GM19395 (cell line): ENCODE measurements around the gene CDH16.
"Not testable (repeated sequence)": the region's sequence is repeated elsewhere in the genome, so short reads cannot be mapped to it uniquely, and the experiment has no call there.

Experiments used
- ATAC-seq: cut with Tn5 transposase; IDR thresholded peaks from one replicate; pipeline ENCODE4 v1.9.1; 2021; ENCODE audit warnings: mild to moderate bottlenecking, moderate library complexity; ENCODE audit not compliant: unreplicated experiment

The CDH16 gene

GRCh38 chr16:66878067-66878466, 40.6 kb downstream of the CDH16 start:
- no peak for ATAC-seq

- ATAC-seq: no peak
Observed at GRCh38 chr16:66874079-66874775, 44.5 kb downstream of the CDH16 start.

GRCh38 chr16:66873685-66874055, 45.0 kb downstream of the CDH16 start:
- no peak for ATAC-seq

- ATAC-seq: peak; percentile 74
Observed at GRCh38 chr16:66872943-66873684, 45.6 kb downstream of the CDH16 start.

- ATAC-seq: no peak
Observed at GRCh38 chr16:66872559-66872942, 46.1 kb downstream of the CDH16 start.

- ATAC-seq: no peak
Observed at GRCh38 chr16:66871840-66872239, 46.8 kb downstream of the CDH16 start.

- ATAC-seq: not testable (repeated sequence)
Observed at GRCh38 chr16:66871363-66871762, 47.3 kb downstream of the CDH16 start.

- ATAC-seq: no peak
Observed at GRCh38 chr16:66869424-66869823, 49.3 kb downstream of the CDH16 start.

- no peak for ATAC-seq
Observed at GRCh38 chr16:66863707-66864106, 55.0 kb downstream of the CDH16 start.

GRCh38 chr16:66862023-66862520, 56.6 kb downstream of the CDH16 start:
- no peak for ATAC-seq

GRCh38 chr16:66859397-66860068, 59.2 kb downstream of the CDH16 start:
- no peak for ATAC-seq

GRCh38 chr16:66858740-66859396, 59.8 kb downstream of the CDH16 start:
- ATAC-seq: no peak
